Caco-2 (cell line): ENCODE measurements around the gene USE1. TPM values are rescaled to one million over a fixed set of nuclear protein-coding genes. Genes with fewer than 3 reads are reported as not detected.

Source experiments
- BruUV-seq: library from RNA; stranded (reverse); fragments of 400-500 nt; replicated peaks from 2 replicates; lab custom pipeline; 2021; lab: Mats Ljungman, UMichigan
- CTCF ChIA-PET: fragments of 300-600 bp; sonication (Branson Sonifier 250); formaldehyde crosslinking; loops from one replicate; lab custom pipeline; 2022; ENCODE audit warnings: antibody characterized with exemption; lab: Charles Lee
- POLR2A ChIA-PET: fragments of 300-600 bp; sonication (Branson Sonifier 250); formaldehyde crosslinking; loops from one replicate; lab custom pipeline; 2022; ENCODE audit warnings: antibody characterized with exemption; lab: Charles Lee
- DNase-seq, 2 experiments: peaks; one replicate each; pipeline versions ENCODE4 v3.0.0 to v3.0.0-alpha.2; 2020 to 2022
- H3K27me3 ChIP-seq: replicated peaks from 2 replicates; pipeline ENCODE4 v1.6.0; 2011; ENCODE audit warnings: low read length; ENCODE audit not compliant: control insufficient read depth, insufficient read depth
- H3K36me3 ChIP-seq: 2 replicates; pipeline ENCODE4 v1.5.1; 2011; ENCODE audit warnings: low read length; ENCODE audit not compliant: control insufficient read depth, insufficient read depth
- H3K4me1 ChIP-seq: fragments of 250-450 bp; sonication (Bioruptor Pico); 2 replicates; pipeline ENCODE4 v1.5.1; 2020; ENCODE audit warnings: mild to moderate bottlenecking
- H3K4me3 ChIP-seq: 2 replicates; pipeline ENCODE4 v1.5.1; 2011; ENCODE audit warnings: low read depth, mild to moderate bottlenecking, control low read depth, low read length
- H3K9me3 ChIP-seq: fragments of 250-450 bp; sonication (Bioruptor Pico); 2 replicates; pipeline ENCODE4 v1.5.1; 2020; ENCODE audit warnings: mild to moderate bottlenecking, moderate library complexity
- H3K27ac Mint-ChIP-seq: one replicate; pipeline ENCODE4 v1.8.0; 2022; ENCODE audit warnings: mixed read lengths; ENCODE audit not compliant: unreplicated experiment
- H3K27me3 Mint-ChIP-seq: one replicate; pipeline ENCODE4 v1.8.0; 2022; ENCODE audit warnings: mixed read lengths; ENCODE audit not compliant: insufficient read depth, unreplicated experiment
- H3K36me3 Mint-ChIP-seq: one replicate; pipeline ENCODE4 v1.8.0; 2022; ENCODE audit warnings: mild to moderate bottlenecking, mixed read lengths; ENCODE audit not compliant: insufficient read depth, unreplicated experiment
- H3K4me1 Mint-ChIP-seq: one replicate; pipeline ENCODE4 v1.8.0; 2022; ENCODE audit warnings: low read depth, mixed read lengths; ENCODE audit not compliant: unreplicated experiment
- H3K4me3 Mint-ChIP-seq: one replicate; pipeline ENCODE4 v1.8.0; 2022; ENCODE audit warnings: mild to moderate bottlenecking, moderate library complexity, mixed read lengths; ENCODE audit not compliant: unreplicated experiment
- H3K9me3 Mint-ChIP-seq: one replicate; pipeline ENCODE4 v1.8.0; 2022; ENCODE audit warnings: mixed read lengths; ENCODE audit not compliant: unreplicated experiment
- intact Hi-C: fragments of 100-400 bp; cut with micrococcal nuclease; formaldehyde crosslinking; loops from one replicate; pipeline ENCODE4 v1.10.0; 2022; ENCODE audit not compliant: unreplicated experiment
- total RNA-seq: library from RNA; stranded (reverse); gene quantifications from 2 replicates; pipeline ENCODE4 v1.2.3, GENCODE V29; 2022
- TF ChIP-seq, protein P1 (sequence below), 2 experiments: fragments of 200-600 bp in 1 of 2; IDR thresholded peaks; 1 replicate in 1 of 2; 2 replicates in 1 of 2; pipeline versions ENCODE4 v1.5.1 to v1.8.0; 2011 to 2022; ENCODE audit warnings: antibody characterized with exemption in 1 of 2, control low read depth in 1 of 2, inconsistent platforms in 1 of 2, low read depth in 1 of 2, low read length in 1 of 2, mild to moderate bottlenecking in 1 of 2, moderate library complexity in 1 of 2; ENCODE audit not compliant: insufficient read depth in 1 of 2, severe bottlenecking in 1 of 2, unreplicated experiment in 1 of 2

The USE1 gene
- total RNA-seq, 1 experiment from 2014 or later, result 20.2 TPM

DNA sequence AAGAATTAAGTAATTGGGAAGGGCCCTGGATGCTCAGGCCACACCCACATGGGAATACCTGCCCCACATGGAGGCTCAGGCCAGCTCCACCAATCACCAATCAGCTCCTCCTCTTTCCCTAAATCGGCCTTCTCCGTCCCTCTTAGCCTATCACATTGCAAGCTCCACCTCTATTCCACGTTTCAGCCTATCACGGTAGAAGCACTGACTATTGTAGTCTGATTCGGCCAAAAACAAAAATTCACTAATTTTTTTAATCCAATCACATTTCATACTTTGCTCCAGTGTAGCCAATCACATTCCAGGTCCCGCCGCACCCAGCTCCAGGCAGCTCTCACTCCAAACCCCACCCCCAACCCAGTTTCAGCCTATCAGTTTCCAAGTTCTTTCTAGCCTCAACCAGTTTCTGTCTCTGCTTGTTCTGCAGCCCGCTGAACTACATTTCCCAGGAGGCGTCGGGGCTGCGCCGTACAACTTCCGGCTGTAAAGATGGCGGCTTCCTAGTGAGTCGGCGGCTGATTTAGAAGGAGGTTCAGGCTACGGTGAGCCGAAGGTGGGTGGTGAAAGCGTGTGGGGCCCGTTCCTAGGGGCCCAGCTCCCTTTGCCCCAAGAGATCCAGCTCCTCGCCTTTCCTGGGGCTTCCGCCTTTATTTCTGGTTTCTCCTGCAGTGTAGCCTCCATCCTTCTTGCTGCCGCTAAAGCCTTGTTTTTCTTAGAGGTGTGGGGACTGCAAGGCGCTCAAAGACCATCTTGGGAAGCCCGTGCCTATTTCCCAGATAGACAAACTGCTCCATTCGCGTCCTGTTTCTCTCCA, 52.0 kb downstream of the USE1 start, which contains the start of gene BABAM1:
TSS of gene BABAM1 (plus strand) at position 469 of the 814 bp plus-strand sequence. CDS start 1,364 bp downstream, outside the sequence.
- no peaks in the 10 kb centered on the region for H3K27me3 ChIP-seq
- H3K36me3 Mint-ChIP-seq, result peaks cover 46% of the 10 kb centered on the region
- peak within 1 kb of the TSS; percentile 80 for H3K27ac Mint-ChIP-seq
- ChIA-PET CTCF (interaction anchor here (0.6 to 1.8 kb wide), 10 partner anchors 16 to 308 kb away, joined by 3 to 15 read pairs (median 4); partner anchors contain the start of gene MRPL34), POLR2A (interaction anchor here (0.6 to 1.5 kb wide), 8 partner anchors 15 to 199 kb away, joined by 3 to 16 read pairs (median 9); partner anchors contain the start of genes DDA1, NR2F6, OCEL1 and USE1)
- H3K9me3 ChIP-seq, result no peaks in the 10 kb centered on the region
- intact Hi-C loops, result loop anchor here (1.0 to 5.0 kb wide), 3 partner anchors 16 to 52 kb away; partner anchors contain the start of genes OCEL1 and USE1
- BruUV-seq, result no TSS peak
- H3K4me3 Mint-ChIP-seq, result peak within 1 kb of the TSS; percentile 74
- H3K36me3 ChIP-seq, result no peaks in the 10 kb centered on the region; the same call in 1 of the 2 replicates
- H3K9me3 Mint-ChIP-seq, result no peaks in the 10 kb centered on the region
- TF ChIP-seq, protein P1, sequence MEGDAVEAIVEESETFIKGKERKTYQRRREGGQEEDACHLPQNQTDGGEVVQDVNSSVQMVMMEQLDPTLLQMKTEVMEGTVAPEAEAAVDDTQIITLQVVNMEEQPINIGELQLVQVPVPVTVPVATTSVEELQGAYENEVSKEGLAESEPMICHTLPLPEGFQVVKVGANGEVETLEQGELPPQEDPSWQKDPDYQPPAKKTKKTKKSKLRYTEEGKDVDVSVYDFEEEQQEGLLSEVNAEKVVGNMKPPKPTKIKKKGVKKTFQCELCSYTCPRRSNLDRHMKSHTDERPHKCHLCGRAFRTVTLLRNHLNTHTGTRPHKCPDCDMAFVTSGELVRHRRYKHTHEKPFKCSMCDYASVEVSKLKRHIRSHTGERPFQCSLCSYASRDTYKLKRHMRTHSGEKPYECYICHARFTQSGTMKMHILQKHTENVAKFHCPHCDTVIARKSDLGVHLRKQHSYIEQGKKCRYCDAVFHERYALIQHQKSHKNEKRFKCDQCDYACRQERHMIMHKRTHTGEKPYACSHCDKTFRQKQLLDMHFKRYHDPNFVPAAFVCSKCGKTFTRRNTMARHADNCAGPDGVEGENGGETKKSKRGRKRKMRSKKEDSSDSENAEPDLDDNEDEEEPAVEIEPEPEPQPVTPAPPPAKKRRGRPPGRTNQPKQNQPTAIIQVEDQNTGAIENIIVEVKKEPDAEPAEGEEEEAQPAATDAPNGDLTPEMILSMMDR (IDR thresholded peaks at IDR 0.05; ENCODE audit: insufficient read depth in 1 of 2, low read depth in 1 of 2, low read length in 1 of 2, severe bottlenecking in 1 of 2, unreplicated experiment in 1 of 2), result no peak
- no peaks in the 10 kb centered on the region for H3K27me3 Mint-ChIP-seq
- H3K4me1 Mint-ChIP-seq, result peaks cover 7% of the 10 kb centered on the region
- no peaks in the 10 kb centered on the region; the same call in 1 of the 2 replicates for H3K4me1 ChIP-seq
- H3K4me3 ChIP-seq, result peak within 1 kb of the TSS; percentile 93
- DNase-seq, result peak; percentile 97 to 98

DNA sequence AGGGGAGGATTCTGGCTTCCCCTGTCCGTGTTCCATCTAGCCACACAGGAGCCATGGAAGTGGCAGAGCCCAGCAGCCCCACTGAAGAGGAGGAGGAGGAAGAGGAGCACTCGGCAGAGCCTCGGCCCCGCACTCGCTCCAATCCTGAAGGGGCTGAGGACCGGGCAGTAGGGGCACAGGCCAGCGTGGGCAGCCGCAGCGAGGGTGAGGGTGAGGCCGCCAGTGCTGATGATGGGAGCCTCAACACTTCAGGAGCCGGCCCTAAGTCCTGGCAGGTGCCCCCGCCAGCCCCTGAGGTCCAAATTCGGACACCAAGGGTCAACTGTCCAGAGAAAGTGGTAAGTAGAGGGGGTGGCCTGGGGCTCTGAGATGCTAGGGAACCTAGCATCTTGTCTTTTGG, 53.6 kb downstream of the USE1 start:
- Histone ChIP-seq H3K27me3 (no peaks in the 10 kb centered on the region), H3K4me3 (no peak overlapping the region), H3K4me1 (no peaks in the 10 kb centered on the region; the same call in 1 of the 2 replicates), H3K9me3 (no peaks in the 10 kb centered on the region), H3K36me3 (no peaks in the 10 kb centered on the region; the same call in 1 of the 2 replicates)
- Mint-ChIP-seq H3K27me3 (no peaks in the 10 kb centered on the region), H3K4me1 (peaks cover 7% of the 10 kb centered on the region), H3K27ac (no peak overlapping the region), H3K9me3 (no peaks in the 10 kb centered on the region), H3K4me3 (peak overlapping the region; percentile 74), H3K36me3 (peaks cover 56% of the 10 kb centered on the region)
- POLR2A ChIA-PET, result interaction anchor here (0.8 kb wide), 1 partner anchor 53 kb away, joined by 4 read pairs; the partner anchor contains the start of gene USE1
- BruUV-seq, result no TSS peak
- intact Hi-C loops, result loop anchor here (5.0 kb wide), 1 partner anchor 41 kb away; the partner anchor contains the start of gene OCEL1
- DNase-seq, result no peak
- TF ChIP-seq, protein P1 (IDR thresholded peaks at IDR 0.05; ENCODE audit: insufficient read depth in 1 of 2, low read depth in 1 of 2, low read length in 1 of 2, severe bottlenecking in 1 of 2, unreplicated experiment in 1 of 2), result no peak
- CTCF ChIA-PET, result interaction anchor here (0.7 kb wide), 1 partner anchor 138 kb away, joined by 5 read pairs; no protein-coding TSS in a partner anchor

Other genes with a start within 250 kb of the USE1 start
- 1.1 and 1.3 TPM in 2 replicates for gene CPAMD8, start 188.5 kb upstream of the USE1 start, total RNA-seq
- gene HAUS8, start 139.9 kb upstream of the USE1 start, total RNA-seq, result 24.4 and 30.6 TPM in 2 replicates
- 47.6 and 52.8 TPM in 2 replicates for gene MYO9B, start 139.6 kb upstream of the USE1 start, total RNA-seq
- 14.9 and 20.3 TPM in 2 replicates for gene OCEL1, start 10.9 kb downstream of the USE1 start, total RNA-seq
- gene NR2F6, start 30.6 kb downstream of the USE1 start, total RNA-seq, result 94.4 and 96.5 TPM in 2 replicates
- not detected in 2 replicates for gene USHBP1, start 49.4 kb downstream of the USE1 start, total RNA-seq
- 91.7 and 98.8 TPM in 2 replicates for gene BABAM1, start 52.1 kb downstream of the USE1 start, total RNA-seq
- 14.3 and 17.4 TPM in 2 replicates for gene ANKLE1, start 66.5 kb downstream of the USE1 start, total RNA-seq
- 9.4 and 11.3 TPM in 2 replicates for gene ABHD8, start 88.1 kb downstream of the USE1 start, total RNA-seq
- 78.9 and 88.5 TPM in 2 replicates for gene MRPL34, start 90.5 kb downstream of the USE1 start, total RNA-seq
- gene DDA1, start 94.2 kb downstream of the USE1 start, total RNA-seq, result 43.8 and 55.6 TPM in 2 replicates
- gene ANO8, start 119.5 kb downstream of the USE1 start, total RNA-seq, result 11.5 TPM in 2 replicates
- gene GTPBP3, start 122.2 kb downstream of the USE1 start, total RNA-seq, result 50.1 and 50.7 TPM in 2 replicates
- gene PLVAP, start 162.0 kb downstream of the USE1 start, total RNA-seq, result not detected in 2 replicates
- 1.0 and 1.3 TPM in 2 replicates for gene CCDC194, start 178.8 kb downstream of the USE1 start, total RNA-seq
- gene BST2, start 190.3 kb downstream of the USE1 start, total RNA-seq, result 94.3 and 98.4 TPM in 2 replicates
- gene MVB12A, start 204.7 kb downstream of the USE1 start, total RNA-seq, result 36.7 and 37.6 TPM in 2 replicates
- 0.37 TPM in 1 of 2 replicates, not detected in the other for gene TMEM221, start 233.3 kb downstream of the USE1 start, total RNA-seq
- not detected in 2 replicates for gene NXNL1, start 245.6 kb downstream of the USE1 start, total RNA-seq